Stimulated activated CD8-positive, alpha-beta memory T cell treated with anti-CD3 and anti-CD28 coated beads, Interleukin-12 subunit alpha, Interleukin-12 subunit beta, amount 100 ng/mL, for 24 hours (primary cell): Measurements from ENCODE around the gene NAA25.
"Not testable (repeated sequence)": the region's sequence is repeated elsewhere in the genome, so short reads cannot be mapped to it uniquely, and the experiment has no call there.

Source experiments
- DNase-seq: peaks from one replicate; pipeline ENCODE4 v3.0.0-alpha.2; 2020; ENCODE audit errors: extremely low read depth

NAA25 gene

GRCh38 chr12:112061137-112061536, 47.4 kb downstream of the NAA25 start:
- DNase-seq: no peak

GRCh38 chr12:112049351-112049750, 59.2 kb downstream of the NAA25 start:
- no peak for DNase-seq

DNA sequence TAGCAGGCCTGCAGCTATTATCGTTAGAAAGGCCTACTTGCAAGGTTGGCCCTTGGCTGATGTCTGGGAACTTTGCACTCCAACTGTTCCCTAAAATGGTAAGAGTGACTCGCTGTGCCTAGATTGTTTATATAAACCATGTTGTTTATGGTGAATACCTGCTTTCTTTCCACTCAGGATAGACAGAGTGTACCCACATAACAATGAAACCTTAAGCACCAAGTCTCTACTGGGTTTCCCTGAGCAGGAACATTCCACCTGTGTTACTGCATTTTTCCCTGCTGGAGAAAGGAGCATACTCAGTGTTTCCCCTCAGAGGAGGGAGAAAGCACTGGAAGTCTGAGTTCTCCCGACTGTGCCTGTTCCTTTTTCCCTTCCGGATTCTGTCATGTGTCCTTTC, 62.6 kb downstream of the NAA25 start:
- DNase-seq: no peak

DNA sequence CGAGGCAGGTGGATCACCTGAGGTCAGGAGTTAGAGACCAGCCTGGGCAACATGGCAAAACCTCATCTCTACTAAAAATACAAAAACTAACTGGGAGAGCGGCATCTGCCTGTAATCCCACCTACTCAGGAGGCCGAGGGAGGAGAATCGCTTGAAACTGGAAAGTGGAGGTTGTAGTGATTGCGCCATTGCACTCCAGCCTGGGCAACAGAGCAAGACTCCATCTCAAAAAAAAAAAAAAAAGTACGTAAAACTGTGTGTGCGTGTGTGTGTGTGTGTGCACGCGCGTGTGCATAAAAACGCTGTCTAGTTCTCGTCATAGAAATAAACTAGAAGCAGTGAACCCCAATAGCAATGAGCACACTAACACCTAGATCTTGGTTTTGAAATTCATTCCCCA, 72.0 kb downstream of the NAA25 start:
- DNase-seq: not testable (repeated sequence)

DNA sequence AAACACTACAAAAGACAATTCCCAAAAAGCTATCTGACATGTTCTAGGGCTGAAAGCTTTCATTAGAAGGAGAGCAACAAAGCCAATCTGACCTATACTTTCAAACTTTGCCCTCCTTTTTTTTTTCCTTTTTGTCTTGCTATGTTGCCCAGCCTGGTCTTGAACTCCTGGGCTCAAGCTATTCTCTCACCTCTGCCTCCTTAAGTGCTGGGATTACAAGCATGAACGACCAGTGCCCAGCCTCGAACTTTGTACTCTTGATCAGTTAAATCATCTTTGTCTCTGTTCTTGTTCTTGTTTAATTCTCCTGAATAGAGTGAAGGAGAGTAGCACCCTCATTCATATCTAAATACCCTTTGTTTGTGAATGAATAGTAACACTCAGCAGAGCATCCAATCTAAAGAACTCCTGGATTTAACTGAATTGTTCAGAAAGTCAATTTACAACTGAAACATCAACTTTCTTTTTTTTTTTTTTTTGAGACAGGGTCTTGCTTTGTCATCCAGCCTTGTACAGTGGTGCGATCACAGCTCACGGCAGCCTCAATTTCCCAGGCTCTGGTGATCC, 73.3 kb downstream of the NAA25 start:
- no peak for DNase-seq

GRCh38 chr12:112032292-112032691, 76.3 kb downstream of the NAA25 start:
- no peak for DNase-seq

DNA sequence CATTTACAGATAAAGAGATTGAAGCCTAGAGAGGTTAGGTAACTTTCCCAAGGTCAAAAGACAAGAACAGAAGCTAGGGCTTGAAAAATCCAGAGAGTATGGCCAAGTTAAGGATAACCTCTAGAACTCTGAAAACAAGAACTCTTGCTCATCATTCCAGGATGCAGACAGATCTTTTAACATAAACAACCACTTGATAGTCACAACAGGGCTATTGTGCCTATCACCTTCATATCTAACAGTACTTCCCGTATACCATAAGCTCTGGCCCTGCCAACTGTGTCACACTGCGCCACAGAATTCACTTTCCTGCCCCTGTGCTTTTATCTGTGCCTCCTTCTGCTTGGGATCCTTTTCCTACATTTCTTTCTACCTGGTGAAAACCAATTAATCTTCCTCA, 77.1 kb downstream of the NAA25 start:
- no peak for DNase-seq

- no peak for DNase-seq
Observed at GRCh38 chr12:112029301-112029700, 79.3 kb downstream of the NAA25 start.

- DNase-seq: no peak
Observed at GRCh38 chr12:112025808-112026375, 82.7 kb downstream of the NAA25 start.

GRCh38 chr12:112023759-112024396, 84.7 kb downstream of the NAA25 start:
- no peak for DNase-seq

GRCh38 chr12:112022241-112023016, 86.2 kb downstream of the NAA25 start:
- DNase-seq: no peak

DNA sequence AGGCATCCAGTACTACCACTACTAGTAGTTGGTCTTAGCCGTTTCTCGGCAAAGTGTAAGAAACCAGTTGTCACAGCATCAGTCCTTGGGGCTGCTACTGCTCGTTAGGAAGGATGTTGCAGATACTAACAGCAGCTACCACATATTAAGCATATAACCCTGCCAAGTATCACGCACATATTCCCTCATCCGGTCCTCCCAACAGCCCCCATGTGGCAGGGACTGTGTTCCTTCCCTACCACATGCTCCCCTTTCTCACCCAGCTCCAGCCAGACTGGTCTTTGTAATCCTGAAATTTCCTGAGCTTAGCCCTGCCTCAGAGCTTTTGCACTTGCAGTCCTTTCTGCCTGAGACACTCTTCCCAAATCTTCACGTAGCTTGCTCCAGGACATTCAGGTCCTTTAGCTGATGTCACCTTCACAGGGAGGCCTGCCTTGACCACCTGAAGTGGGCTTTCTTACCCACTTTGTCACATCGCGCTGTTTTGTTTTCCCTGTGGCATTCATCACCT, 87.6 kb downstream of the NAA25 start:
- no peak for DNase-seq

- no peak for DNase-seq
Observed at GRCh38 chr12:112018571-112019237, 89.9 kb downstream of the NAA25 start.

GRCh38 chr12:112017041-112017440, 91.5 kb downstream of the NAA25 start:
- no peak for DNase-seq

DNA sequence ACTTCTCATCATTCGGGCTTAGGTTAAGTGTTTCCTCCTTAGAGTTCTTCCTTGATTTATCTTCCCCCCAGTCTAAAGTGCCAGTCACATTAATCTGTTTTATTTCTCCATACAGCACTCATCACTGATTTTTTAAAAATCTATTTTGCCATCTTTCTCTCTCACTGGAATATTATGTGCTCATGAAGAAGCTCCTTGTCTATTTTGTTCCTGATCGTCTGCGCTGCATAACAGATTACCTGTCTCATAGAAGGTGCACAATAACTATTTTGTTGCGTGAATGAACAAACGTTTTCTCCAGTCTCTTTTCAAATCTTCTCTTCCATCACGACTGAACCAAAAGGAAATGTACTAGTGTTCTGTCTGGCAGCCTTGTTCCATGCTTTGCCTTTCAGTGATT, 92.6 kb downstream of the NAA25 start:
- no peak for DNase-seq

GRCh38 chr12:112013601-112014402, 94.8 kb downstream of the NAA25 start:
- DNase-seq: peak; percentile 27

DNA sequence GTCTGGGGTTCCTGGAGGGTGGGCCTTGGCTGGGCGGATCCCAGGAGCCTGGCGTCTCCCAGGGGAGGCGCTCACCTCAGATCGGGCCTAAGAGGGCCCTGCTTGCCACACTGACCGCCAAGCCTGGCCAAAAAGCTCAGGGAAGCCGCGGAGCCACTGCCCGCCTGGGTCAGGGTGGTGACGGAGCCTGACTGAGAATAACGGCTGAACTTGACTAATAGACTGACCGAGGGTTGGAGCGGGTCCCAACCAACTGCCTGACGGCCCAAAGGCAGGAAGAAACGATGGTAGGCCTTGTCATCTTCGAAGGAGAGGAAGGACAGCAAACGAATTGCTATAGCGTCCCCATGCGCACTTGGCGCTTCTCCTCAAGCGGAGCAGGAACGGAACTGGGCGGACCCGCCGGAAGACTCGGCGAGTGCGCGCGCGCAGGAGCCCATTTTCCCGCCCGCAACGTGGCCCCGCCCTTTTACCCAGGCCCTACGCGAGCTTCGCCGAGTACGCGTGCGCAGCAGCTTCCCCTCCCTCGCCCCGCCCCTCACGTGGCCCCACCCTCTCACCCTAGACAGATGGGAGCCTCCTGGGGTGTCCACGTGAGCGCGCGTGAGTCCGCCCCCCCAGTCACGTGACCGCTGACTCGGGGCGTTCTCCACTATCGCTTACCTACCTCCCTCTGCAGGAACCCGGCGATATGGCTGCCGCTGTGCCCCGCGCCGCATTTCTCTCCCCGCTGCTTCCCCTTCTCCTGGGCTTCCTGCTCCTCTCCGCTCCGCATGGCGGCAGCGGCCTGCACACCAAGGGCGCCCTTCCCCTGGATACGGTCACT, 95.6 kb downstream of the NAA25 start, which contains the start of the genes ERP29 and TMEM116:
Gene ERP29, plus strand, starts transcription at position 652 of the 826 bp plus-strand sequence. Its CDS starts 40 bp downstream, at position 692.
Gene TMEM116, minus strand, starts transcription at position 391 of the 826 bp plus-strand sequence. CDS start 7,895 bp downstream, outside the sequence.
- DNase-seq: peak; percentile 99

- DNase-seq: no peak
Observed at GRCh38 chr12:112011685-112012084, 96.9 kb downstream of the NAA25 start.

DNA sequence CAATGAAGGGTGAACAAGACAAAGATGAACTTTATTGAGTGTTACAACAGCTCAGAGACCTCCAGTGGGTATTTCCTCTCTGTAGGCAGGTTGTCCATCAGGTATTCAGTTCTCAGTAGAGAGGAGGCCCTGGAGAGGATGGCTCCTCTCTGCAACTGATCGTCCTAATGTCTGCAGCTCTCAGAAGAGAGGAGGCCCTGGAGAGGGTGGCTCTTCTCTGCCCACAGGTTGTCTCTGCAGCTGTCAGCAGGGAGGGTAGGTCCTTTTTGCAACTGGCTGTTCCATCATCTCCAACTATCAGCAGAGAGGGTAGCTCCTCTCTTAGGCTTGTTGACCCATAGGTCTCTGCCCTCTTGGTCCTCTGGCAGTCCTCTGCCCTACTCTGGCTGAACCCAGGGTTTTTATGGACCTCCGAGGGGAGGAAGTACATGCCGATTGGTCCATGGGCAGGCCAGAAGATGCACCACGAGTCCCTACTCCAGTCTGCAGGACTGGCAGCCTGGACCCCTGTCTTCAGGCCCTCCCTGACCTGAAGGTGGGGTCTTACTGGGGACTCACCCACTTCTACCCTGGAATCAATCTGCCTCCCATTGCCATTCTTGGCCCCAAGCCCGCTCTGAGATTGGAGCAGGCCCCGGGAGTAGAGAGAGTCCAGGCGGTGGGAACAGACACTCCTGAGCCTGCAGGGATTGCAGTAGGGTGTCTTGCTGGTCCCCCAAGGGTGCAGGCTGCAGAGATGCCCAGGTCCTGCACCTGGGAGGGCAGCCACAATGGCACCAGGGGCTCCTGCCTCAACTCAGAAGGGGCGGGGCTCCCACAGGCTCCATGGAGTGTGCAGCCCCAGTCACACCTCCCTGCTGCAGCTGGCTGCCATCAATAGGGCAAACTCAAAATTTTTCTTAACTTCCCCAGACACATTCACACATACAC, 97.9 kb downstream of the NAA25 start:
- DNase-seq: no peak
